ENCODE data around the gene WAPL. TPM values are rescaled to one million over a fixed set of nuclear protein-coding genes. Genes with fewer than 3 reads are reported as not detected.

The WAPL gene
- total and polyA plus RNA-seq, 10 of the 15 experiments (the other 5 are each of a cell fraction or from before 2014, with no cell fraction given) = 15.7 to 45.8 (median 29.0) TPM

DNA sequence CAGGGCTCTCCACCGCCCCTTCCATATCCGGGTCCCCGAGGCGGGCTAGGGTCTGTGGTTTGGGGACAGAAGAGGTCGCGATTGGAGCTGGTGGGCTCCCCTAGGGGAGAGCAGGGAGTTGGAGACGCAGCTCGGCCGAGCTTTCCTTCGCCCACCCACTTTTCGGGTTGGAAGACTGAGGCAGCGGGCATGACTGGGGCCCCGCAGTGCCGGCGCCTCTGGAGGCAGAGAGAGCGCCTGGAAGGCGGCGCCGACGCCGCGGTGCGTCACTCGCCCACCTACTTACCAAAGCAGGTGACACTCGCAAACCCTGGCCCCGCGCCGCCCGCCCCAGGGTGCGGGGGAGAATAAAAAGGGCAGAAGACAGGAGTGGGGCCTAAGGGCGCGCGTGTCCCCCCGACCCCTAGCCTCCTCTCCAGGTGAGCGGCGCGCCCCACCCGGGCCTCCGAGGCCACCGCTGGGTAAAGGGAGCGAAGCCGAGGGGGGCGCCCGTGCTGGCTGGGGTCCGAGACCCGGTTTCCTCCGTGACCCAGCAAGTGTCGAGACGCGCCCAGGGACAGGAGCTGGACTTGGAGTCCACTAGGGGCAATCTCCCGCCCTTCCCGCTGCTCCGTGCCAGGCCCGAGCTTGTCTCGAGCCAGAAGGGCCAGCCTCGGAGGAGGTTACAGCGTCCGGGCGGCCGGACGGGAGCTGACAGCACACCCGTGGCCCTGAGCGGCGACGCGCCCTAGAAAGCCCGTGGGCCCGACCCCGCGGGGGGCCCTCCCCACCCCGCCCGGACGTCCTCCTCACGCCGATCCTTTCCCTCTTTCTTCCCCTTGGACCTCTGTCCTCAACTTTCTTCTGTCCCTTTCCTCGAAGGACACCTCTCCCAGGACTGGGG, 120.6 kb downstream of the WAPL start (continued):
- TF ChIP-seq, protein P1, sequence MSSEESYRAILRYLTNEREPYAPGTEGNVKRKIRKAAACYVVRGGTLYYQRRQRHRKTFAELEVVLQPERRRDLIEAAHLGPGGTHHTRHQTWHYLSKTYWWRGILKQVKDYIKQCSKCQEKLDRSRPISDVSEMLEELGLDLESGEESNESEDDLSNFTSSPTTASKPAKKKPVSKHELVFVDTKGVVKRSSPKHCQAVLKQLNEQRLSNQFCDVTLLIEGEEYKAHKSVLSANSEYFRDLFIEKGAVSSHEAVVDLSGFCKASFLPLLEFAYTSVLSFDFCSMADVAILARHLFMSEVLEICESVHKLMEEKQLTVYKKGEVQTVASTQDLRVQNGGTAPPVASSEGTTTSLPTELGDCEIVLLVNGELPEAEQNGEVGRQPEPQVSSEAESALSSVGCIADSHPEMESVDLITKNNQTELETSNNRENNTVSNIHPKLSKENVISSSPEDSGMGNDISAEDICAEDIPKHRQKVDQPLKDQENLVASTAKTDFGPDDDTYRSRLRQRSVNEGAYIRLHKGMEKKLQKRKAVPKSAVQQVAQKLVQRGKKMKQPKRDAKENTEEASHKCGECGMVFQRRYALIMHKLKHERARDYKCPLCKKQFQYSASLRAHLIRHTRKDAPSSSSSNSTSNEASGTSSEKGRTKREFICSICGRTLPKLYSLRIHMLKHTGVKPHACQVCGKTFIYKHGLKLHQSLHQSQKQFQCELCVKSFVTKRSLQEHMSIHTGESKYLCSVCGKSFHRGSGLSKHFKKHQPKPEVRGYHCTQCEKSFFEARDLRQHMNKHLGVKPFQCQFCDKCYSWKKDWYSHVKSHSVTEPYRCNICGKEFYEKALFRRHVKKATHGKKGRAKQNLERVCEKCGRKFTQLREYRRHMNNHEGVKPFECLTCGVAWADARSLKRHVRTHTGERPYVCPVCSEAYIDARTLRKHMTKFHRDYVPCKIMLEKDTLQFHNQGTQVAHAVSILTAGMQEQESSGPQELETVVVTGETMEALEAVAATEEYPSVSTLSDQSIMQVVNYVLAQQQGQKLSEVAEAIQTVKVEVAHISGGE (CRISPR knock-in tag; IDR thresholded peaks at IDR 0.05) = no peak
- TF ChIP-seq POLR2AphosphoS2 (IDR thresholded peaks at IDR 0.05; ENCODE audit: low read depth, low read length) (peak; percentile 52; the same call in 1 of the 2 replicates), JUNB (IDR thresholded peaks at IDR 0.05) (no peak), NR2F1 (conservative IDR thresholded peaks at IDR 0.05) (peak; percentile 65; the same call in 1 of the 2 replicates), RBBP5 (conservative IDR thresholded peaks at IDR 0.05) (no peak), FOS (IDR thresholded peaks at IDR 0.05; ENCODE audit: borderline replicate concordance, extremely low read depth, insufficient read length) (no peak), NFXL1 (IDR thresholded peaks at IDR 0.05; ENCODE audit: borderline replicate concordance) (no peak), PAX5 (IDR thresholded peaks at IDR 0.05; ENCODE audit: borderline replicate concordance, low read depth, low read length) (no peak), PML (IDR thresholded peaks at IDR 0.05; ENCODE audit: low read length) (no peak), SMAD1 (IDR thresholded peaks at IDR 0.05; ENCODE audit: low read depth, partially characterized antibody) (peak; percentile 61), ZNF622 (IDR thresholded peaks at IDR 0.05) (no peak), ZZZ3 (IDR thresholded peaks at IDR 0.05; ENCODE audit: control insufficient read depth, insufficient read length, low read depth) (no peak), CREB1 (IDR thresholded peaks at IDR 0.05; ENCODE audit: low read depth) (peak; percentile 60; the same call in 1 of the 2 replicates), EZH2 (IDR thresholded peaks at IDR 0.05; ENCODE audit: borderline replicate concordance, control insufficient read depth, low read depth, low read length) (no peak), IRF4 (IDR thresholded peaks at IDR 0.05; ENCODE audit: low read depth, low read length) (no peak), SP1 (IDR thresholded peaks at IDR 0.05; ENCODE audit: low read depth, low read length) (no peak), ATF7 (IDR thresholded peaks at IDR 0.05; ENCODE audit: low read depth) (peak; percentile 12; the same call in 1 of the 2 replicates), MYC (IDR thresholded peaks at IDR 0.05; ENCODE audit: insufficient read depth, insufficient read length, insufficient replicate concordance, low read length, severe bottlenecking) (no peak), SIX5 (IDR thresholded peaks at IDR 0.05; ENCODE audit: low read depth, low read length, severe bottlenecking) (no peak), ZNF207 (IDR thresholded peaks at IDR 0.05; ENCODE audit: borderline replicate concordance) (no peak), RAD51 (IDR thresholded peaks at IDR 0.05) (no peak), POLR2A (IDR thresholded peaks at IDR 0.05; ENCODE audit: low read depth, low read length) (peak; percentile 69), KLF5 (IDR thresholded peaks at IDR 0.05; ENCODE audit: partially characterized antibody) (no peak), SUPT20H (IDR thresholded peaks at IDR 0.05; ENCODE audit: borderline replicate concordance, control insufficient read depth, low read depth, low read length) (no peak), NFYB (IDR thresholded peaks at IDR 0.05; ENCODE audit: insufficient read depth, low read depth, low read length) (no peak), SIN3A (IDR thresholded peaks at IDR 0.05; ENCODE audit: low read depth, low read length) (no peak)
- TF ChIP-seq, protein P2, sequence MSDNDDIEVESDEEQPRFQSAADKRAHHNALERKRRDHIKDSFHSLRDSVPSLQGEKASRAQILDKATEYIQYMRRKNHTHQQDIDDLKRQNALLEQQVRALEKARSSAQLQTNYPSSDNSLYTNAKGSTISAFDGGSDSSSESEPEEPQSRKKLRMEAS (IDR thresholded peaks at IDR 0.05; ENCODE audit: low read depth, low read length) = no peak
- TF ChIP-seq, protein P3, sequence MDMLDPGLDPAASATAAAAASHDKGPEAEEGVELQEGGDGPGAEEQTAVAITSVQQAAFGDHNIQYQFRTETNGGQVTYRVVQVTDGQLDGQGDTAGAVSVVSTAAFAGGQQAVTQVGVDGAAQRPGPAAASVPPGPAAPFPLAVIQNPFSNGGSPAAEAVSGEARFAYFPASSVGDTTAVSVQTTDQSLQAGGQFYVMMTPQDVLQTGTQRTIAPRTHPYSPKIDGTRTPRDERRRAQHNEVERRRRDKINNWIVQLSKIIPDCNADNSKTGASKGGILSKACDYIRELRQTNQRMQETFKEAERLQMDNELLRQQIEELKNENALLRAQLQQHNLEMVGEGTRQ (IDR thresholded peaks at IDR 0.05; ENCODE audit: borderline replicate concordance, low read depth, low read length) = no peak
